Adipose tissue (tissue), 3 donors: ENCODE data around the gene ARHGAP5. TPM values are rescaled to one million over a fixed set of nuclear protein-coding genes. Genes with fewer than 3 reads are reported as not detected.

ENCODE experiments used
- H3K27ac ChIP-seq: one replicate; pipeline ENCODE4 v1.5.1; 2013; ENCODE audit warnings: low read depth, low read length
- WGBS, 3 donors: extraction: QIAGEN DNeasy Blood & Tissue Kit; methylation state at CpG; one replicate each; pipeline ENCODE4 v1.1.7; 2013; 5-methylcytosine and 5-hydroxymethylcytosine counted together
- polyA plus RNA-seq, 3 donors: library from polyadenylated mRNA; stranded (reverse); fragments of 200-250 nt; gene quantifications; one replicate each; pipeline ENCODE4 v1.2.3, GENCODE V29; 2013
- donor health status: healthy with polysubstance abuse.
- donor health status: Bipolar disorder and iron deficiency.
- donor health status: healthy.

ARHGAP5 gene
- polyA plus RNA-seq, 3 donors: 7.4 to 18.8 (median 11.0) TPM

- 0 to 1% (median 0%) methylated on average over 46 of the region's 46 CpGs for WGBS, 3 donors
- no peak overlapping the region for H3K27ac ChIP-seq
Observed at GRCh38 chr14:32201193-32201815, 124.2 kb downstream of the ARHGAP5 start.

- 1% methylated on average over 40 of the region's 40 CpGs for WGBS, 3 donors
- H3K27ac ChIP-seq: no peak within 1 kb of the TSS
Observed at GRCh38 chr14:32201816-32202490, 124.8 kb downstream of the ARHGAP5 start, which contains the start of gene RNU6-7. RNU6-7 (plus strand) TSS chr14:32202045.

DNA sequence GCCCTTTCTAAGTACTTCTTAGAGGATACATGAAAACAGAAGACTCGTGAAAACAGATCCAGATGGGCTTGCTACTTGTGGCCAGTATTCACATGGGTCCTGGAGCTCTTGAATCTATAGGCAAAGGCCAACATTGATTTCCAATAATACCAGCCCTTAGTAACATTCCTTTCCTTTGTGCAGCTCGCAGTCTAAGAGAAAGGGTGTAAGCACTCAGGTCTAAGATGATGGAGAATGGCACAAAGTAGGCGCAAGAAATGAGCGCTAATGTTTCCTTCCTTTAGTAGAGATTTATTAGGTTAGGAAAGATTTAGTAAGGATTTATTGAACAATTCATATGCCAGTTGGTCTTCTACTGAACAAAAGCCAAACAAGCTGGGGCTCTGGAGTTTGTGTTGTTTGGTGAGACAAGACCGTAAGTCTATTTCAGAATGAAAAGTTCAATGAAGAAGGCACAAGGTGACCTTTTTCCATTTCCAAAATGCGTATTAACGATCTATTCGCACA, 125.4 kb downstream of the ARHGAP5 start:
- 2% methylated on average over 8 of the region's 8 CpGs for WGBS, 3 donors
- H3K27ac ChIP-seq: no peak overlapping the region

- 0 to 1% (median 0%) methylated on average over 57 of the region's 57 CpGs for WGBS, 3 donors
Observed at GRCh38 chr14:32202998-32203882, 126.1 kb downstream of the ARHGAP5 start, which contains the start of gene RNU6-8. RNU6-8 (minus strand) TSS chr14:32203269.

GRCh38 chr14:32203928-32204357, 126.8 kb downstream of the ARHGAP5 start:
- H3K27ac ChIP-seq: no peak overlapping the region
- 2 to 4% (median 3%) methylated on average over 14 of the region's 14 CpGs for WGBS, 3 donors

More at GRCh38 chr14:32202998-32203882, 126.1 kb downstream of the ARHGAP5 start, which contains the start of gene RNU6-8:
- no peak within 1 kb of the TSS for H3K27ac ChIP-seq

- 87 to 94% (median 94%) methylated on average over 3 of the region's 3 CpGs for WGBS, 3 donors
- no peak overlapping the region for H3K27ac ChIP-seq
Observed at GRCh38 chr14:32205554-32205953, 128.4 kb downstream of the ARHGAP5 start.

- WGBS, 3 donors: 61 to 73% (median 66%) methylated on average over 4 of the region's 4 CpGs
- H3K27ac ChIP-seq: no peak overlapping the region
Observed at GRCh38 chr14:32205984-32206383, 128.9 kb downstream of the ARHGAP5 start.

GRCh38 chr14:32206552-32206951, 129.4 kb downstream of the ARHGAP5 start:
- WGBS, 3 donors: 70 to 81% (median 72%) methylated on average over 2 of the region's 2 CpGs
- H3K27ac ChIP-seq: no peak overlapping the region

DNA sequence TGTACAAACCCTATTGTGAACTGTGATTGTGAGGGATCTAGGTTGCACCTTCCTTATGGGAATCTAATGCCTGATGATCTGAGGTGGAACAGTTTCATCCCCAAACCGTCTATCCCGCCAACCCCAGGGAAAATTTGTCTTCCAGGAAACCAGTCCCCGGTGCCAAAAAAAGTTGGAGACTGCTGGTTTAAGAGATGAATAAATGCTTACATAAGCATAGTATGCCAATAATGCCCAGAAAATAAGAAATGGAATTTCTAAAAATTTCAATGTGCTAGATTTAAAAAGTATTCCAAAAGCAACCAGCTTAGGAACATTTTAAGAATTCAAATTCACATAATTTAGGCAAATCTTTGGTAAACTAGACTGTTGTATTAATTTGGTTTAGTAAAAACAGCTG, 131.4 kb downstream of the ARHGAP5 start:
- 76 to 94% (median 80%) methylated on average over 3 of the region's 3 CpGs for WGBS, 3 donors
- no peak overlapping the region for H3K27ac ChIP-seq

Other genes starting within 250 kb of the ARHGAP5 start
- gene RNU6-7, start 124.7 kb downstream of the ARHGAP5 start, polyA plus RNA-seq: not detected
- not detected for gene RNU6-8, start 126.0 kb downstream of the ARHGAP5 start, polyA plus RNA-seq